CD4-positive, alpha-beta T cell treated with Interleukin-12 subunit alpha and Interleukin-12 subunit beta, for 1 hour (primary cell): Measurements from ENCODE around the gene DCAF10.
A peak's percentile ranks its signal among the peaks of the same experiment; 100 is the strongest.
"Not testable (repeated sequence)": the region's sequence is repeated elsewhere in the genome, so short reads cannot be mapped to it uniquely, and the experiment has no call there.

Source experiments
- DNase-seq: peaks from one replicate; pipeline ENCODE4 v3.0.0-alpha.2; 2020

DCAF10 gene

DNA sequence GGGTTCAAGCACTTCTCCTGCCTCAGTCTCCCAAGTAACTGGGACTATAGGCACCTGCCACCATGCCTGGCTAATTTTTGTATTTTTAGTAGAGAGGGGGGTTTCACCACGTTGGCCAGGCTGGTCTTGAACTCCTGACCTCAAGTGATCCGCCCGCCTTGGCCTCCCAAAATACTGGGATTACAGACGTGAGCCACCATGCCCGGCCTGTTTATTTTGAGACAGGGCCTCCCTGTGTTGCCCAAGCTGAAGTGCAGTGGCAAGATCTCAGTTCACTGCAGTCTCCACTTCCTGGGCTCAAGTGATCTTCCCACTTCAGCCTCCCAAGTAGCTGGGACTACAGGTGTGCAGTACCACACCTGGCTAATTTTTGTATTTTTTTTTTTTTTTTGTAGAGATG is 109.2 kb downstream of the DCAF10 start:
- not testable (repeated sequence) for DNase-seq

- DNase-seq: no peak
Observed at GRCh38 chr9:37910271-37910670, 109.7 kb downstream of the DCAF10 start.

GRCh38 chr9:37911271-37911681 is 110.7 kb downstream of the DCAF10 start:
- no peak for DNase-seq

DNA sequence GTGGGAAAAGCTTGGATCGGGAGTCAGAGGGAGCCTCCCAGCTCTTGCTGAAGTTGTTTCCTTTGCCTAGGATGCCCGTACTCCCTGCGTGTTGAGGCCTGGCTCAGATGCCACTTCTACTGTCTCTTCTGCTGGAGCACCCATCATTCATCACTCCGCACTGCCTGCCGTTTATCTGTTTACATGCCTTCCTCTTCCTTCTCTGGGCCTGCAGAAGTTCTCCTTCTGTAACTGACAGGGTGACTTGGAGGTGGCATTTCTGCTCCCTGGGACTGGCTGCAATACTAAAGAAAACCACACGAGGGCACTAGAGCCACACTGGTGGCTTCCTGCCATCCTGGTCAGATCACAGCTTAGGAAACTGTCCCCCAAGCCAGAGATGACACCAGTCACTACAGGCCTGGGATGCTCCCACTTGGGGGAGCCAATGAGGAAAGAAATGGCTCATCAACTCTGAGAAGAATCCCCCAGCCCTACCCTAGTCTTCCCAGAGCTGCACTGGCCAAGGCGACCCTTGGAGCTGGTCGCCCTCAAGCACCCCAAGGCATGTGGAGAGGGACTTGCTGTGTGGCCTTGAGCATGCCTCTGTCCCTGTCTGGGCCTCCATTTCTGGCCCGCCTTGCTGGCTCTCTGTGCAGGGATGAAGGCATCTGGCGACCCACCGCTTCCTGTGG is 113.0 kb downstream of the DCAF10 start:
- DNase-seq: peak; percentile 82

DNA sequence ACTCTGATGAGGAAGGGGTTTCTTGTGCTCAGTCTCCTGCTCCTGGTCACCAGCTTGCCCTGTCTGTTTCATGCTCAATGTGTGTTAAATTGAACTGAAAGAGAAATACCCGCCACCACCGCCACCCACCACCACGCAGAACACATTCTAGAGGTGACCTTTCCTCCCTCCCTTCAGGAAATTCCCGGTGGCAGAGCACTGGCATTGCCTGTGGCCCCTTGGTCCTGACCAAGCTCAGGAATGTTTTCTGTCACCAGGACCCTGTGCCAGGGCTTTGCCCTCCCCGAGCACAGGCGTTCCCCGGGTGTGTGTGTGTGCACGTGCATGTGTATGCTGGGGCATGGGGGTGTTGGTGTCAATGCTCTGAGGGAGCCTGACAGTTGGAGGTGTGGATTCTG is 113.6 kb downstream of the DCAF10 start:
- DNase-seq: no peak

DNA sequence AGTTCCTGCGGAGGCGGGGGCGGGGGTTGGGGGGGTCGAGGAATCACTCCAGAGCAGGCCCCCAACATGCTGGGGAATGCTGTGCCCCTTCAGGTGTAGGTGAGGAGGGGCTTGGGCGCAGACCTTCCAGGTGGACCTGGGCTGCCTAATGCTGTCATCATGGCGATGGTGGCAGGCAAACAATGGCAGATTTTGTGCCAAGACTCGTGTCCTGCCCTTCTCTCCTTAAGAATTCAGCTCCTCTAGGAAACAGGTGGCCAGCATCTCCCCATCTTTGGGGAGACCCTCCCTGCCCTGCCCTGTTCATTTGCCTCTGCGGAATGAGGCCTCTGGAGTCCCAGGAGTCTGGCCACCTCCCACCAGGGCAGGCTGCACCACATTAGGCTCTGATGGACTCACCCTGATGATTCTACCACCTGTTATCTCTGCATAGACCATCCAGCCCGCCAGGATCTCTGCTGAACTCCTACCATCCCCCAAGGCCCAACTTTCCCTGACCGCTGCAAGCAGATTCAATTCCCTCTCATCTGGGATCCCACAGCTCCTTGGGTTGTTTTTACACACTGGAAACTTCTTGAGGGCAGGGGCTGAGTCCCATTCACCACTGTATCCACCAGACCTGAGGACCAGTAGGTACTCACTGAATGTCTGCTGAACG is 114.2 kb downstream of the DCAF10 start:
- DNase-seq: no peak

GRCh38 chr9:37915911-37916470 is 115.4 kb downstream of the DCAF10 start:
- DNase-seq: no peak

DNA sequence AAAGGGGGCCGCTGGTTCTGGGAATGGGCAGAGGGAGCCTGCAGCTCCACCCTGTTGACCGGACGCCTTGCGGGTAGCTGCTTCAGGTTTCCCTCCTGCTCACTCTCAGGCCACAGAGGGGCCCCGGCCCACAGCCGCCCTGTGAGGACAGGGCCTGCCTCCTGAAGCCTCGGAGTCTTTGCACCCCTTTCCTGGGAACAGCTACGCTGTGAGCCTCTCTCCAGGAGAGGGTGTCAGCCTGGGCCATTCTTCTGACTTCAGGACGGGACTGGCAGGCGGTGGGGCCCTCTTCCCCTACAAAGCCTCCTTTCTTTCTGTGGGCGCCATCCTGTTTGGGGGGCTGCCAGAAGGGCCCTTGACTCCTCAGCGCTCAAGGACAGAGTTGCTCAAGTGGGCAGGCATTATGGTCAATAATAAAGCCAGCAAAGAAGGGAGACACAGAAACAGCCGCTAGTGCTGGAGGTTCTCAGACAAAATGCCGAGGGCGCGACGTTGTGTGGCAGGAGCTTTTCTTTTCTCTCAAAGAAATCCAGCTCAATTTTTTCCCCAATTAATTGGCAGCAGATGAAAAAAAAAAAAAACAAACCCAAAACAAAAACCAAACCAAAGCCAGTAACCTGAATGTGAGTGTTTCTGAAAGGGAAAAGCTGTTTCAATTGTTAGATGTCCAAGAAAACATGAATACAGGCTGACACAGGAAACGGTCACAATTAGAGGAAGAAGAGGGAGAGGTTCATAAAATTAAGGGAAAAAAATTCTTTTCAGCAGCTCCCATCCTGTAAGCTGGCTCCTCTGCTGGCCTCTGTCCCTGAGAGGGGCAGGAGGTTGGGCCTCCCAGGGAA is 116.1 kb downstream of the DCAF10 start:
- no peak for DNase-seq
